Measurements from ENCODE around the gene PLEKHH1. TPM values are rescaled to one million over a fixed set of nuclear protein-coding genes. Genes with fewer than 3 reads are reported as not detected.

The PLEKHH1 gene
- total RNA-seq, 2 donors from 2014 or later: 2.3 to 5.3 TPM

GRCh38 chr14:67502867-67503266 lies 30.2 kb upstream of the PLEKHH1 start:
- Histone ChIP-seq H3K27me3 (no peaks in the 10 kb centered on the region), H3K4me3 (no peak overlapping the region), H3K4me1 (no peaks in the 10 kb centered on the region), H3K36me3 (no peaks in the 10 kb centered on the region), H3K9me3 (no peaks in the 10 kb centered on the region), H3K27ac (no peak overlapping the region)
- no peak for DNase-seq (ENCODE audit: low spot score)
- no peak for TF ChIP-seq CTCF (IDR thresholded peaks at IDR 0.05)

- H3K4me3 ChIP-seq: no peak overlapping the region
- no peaks in the 10 kb centered on the region for H3K4me1 ChIP-seq
- no peaks in the 10 kb centered on the region for H3K27me3 ChIP-seq
- no peaks in the 10 kb centered on the region for H3K9me3 ChIP-seq
- DNase-seq (ENCODE audit: low spot score): no peak
- H3K27ac ChIP-seq: no peak overlapping the region
- TF ChIP-seq CTCF (IDR thresholded peaks at IDR 0.05): no peak
- H3K36me3 ChIP-seq: no peaks in the 10 kb centered on the region
Observed at GRCh38 chr14:67503331-67503730, 29.8 kb upstream of the PLEKHH1 start.

- H3K36me3 ChIP-seq: no peaks in the 10 kb centered on the region
- H3K4me1 ChIP-seq: no peaks in the 10 kb centered on the region
- no peaks in the 10 kb centered on the region for H3K27me3 ChIP-seq
- DNase-seq (ENCODE audit: low spot score): no peak
- no peak overlapping the region for H3K27ac ChIP-seq
- TF ChIP-seq CTCF (IDR thresholded peaks at IDR 0.05): no peak
- H3K4me3 ChIP-seq: no peak overlapping the region
- no peaks in the 10 kb centered on the region for H3K9me3 ChIP-seq
Observed at GRCh38 chr14:67505254-67505653, 27.8 kb upstream of the PLEKHH1 start.

- H3K36me3 ChIP-seq: no peaks in the 10 kb centered on the region
- no peak overlapping the region for H3K4me3 ChIP-seq
- TF ChIP-seq CTCF (IDR thresholded peaks at IDR 0.05): no peak
- H3K9me3 ChIP-seq: no peaks in the 10 kb centered on the region
- DNase-seq (ENCODE audit: low spot score): no peak
- no peaks in the 10 kb centered on the region for H3K27me3 ChIP-seq
- peaks cover 0 to under 1% of the 10 kb centered on the region in 2 donors for H3K4me1 ChIP-seq
- no peak overlapping the region for H3K27ac ChIP-seq
Observed at GRCh38 chr14:67508956-67509355, 24.1 kb upstream of the PLEKHH1 start.

GRCh38 chr14:67510121-67510520 lies 23.0 kb upstream of the PLEKHH1 start:
- DNase-seq (ENCODE audit: low spot score): no peak
- peaks cover 0 to 6% of the 10 kb centered on the region in 2 donors for H3K4me1 ChIP-seq

More at GRCh38 chr14:67510121-67510520, 23.0 kb upstream of the PLEKHH1 start:
- H3K36me3 ChIP-seq: no peaks in the 10 kb centered on the region
- H3K27me3 ChIP-seq: no peaks in the 10 kb centered on the region
- TF ChIP-seq CTCF (IDR thresholded peaks at IDR 0.05): no peak
- H3K4me3 ChIP-seq: no peak overlapping the region
- no peak overlapping the region for H3K27ac ChIP-seq
- H3K9me3 ChIP-seq: no peaks in the 10 kb centered on the region
